Hepatocyte (in vitro differentiated cells): ENCODE data around the gene NRF1. TPM values are rescaled to one million over a fixed set of nuclear protein-coding genes. Genes with fewer than 3 reads are reported as not detected.

Experiments
- DNase-seq: peaks from one replicate; pipeline ENCODE4 v3.0.0-alpha.2; 2016; ENCODE audit warnings: low spot score
- H2AFZ ChIP-seq: fragments of 200-600 bp; sonication (generic); 2 replicates; pipeline ENCODE4 v1.6.0; 2016; ENCODE audit warnings: antibody characterized with exemption, mild to moderate bottlenecking
- H3K27ac ChIP-seq: fragments of 200-600 bp; sonication (generic); 2 replicates; pipeline ENCODE4 v1.5.1; 2016; ENCODE audit warnings: mild to moderate bottlenecking
- H3K27me3 ChIP-seq: fragments of 200-600 bp; sonication (generic); 2 replicates; pipeline ENCODE4 v1.6.1; 2016
- H3K36me3 ChIP-seq: fragments of 200-600 bp; sonication (generic); replicated peaks from 2 replicates; pipeline ENCODE4 v1.5.1; 2016; ENCODE audit warnings: low read depth; ENCODE audit not compliant: insufficient read depth
- H3K4me1 ChIP-seq: fragments of 200-600 bp; sonication (generic); 2 replicates; pipeline ENCODE4 v1.5.1; 2016; ENCODE audit warnings: mild to moderate bottlenecking, moderate library complexity; ENCODE audit not compliant: insufficient read depth
- H3K4me2 ChIP-seq: fragments of 200-600 bp; sonication (generic); 2 replicates; pipeline ENCODE4 v1.6.0; 2016
- H3K4me3 ChIP-seq: fragments of 200-600 bp; sonication (generic); 2 replicates; pipeline ENCODE4 v1.5.1; 2016; ENCODE audit warnings: mild to moderate bottlenecking
- H3K79me2 ChIP-seq: fragments of 200-600 bp; sonication (generic); 2 replicates; pipeline ENCODE4 v1.6.0; 2017; ENCODE audit warnings: mild to moderate bottlenecking
- H3K9me2 ChIP-seq: fragments of 200-600 bp; sonication (generic); replicated peaks from 2 replicates; pipeline ENCODE4 v1.6.0; 2017; ENCODE audit warnings: mild to moderate bottlenecking; ENCODE audit not compliant: insufficient read depth
- H3K9me3 ChIP-seq: fragments of 200-600 bp; sonication (generic); 2 replicates; pipeline ENCODE4 v1.5.1; 2016; ENCODE audit warnings: low read depth, mild to moderate bottlenecking
- H4K20me1 ChIP-seq: fragments of 200-600 bp; sonication (generic); 2 replicates; pipeline ENCODE4 v1.6.0; 2016; ENCODE audit warnings: mild to moderate bottlenecking; ENCODE audit not compliant: insufficient read depth, poor library complexity, severe bottlenecking
- CTCF ChIP-seq: fragments of 200-600 bp; sonication (generic); IDR thresholded peaks from 2 replicates; pipeline ENCODE4 v1.5.1; 2016; ENCODE audit warnings: antibody characterized with exemption, mild to moderate bottlenecking; ENCODE audit not compliant: poor library complexity
- EZH2 ChIP-seq: fragments of 200-600 bp; sonication (generic); IDR thresholded peaks from 2 replicates; pipeline ENCODE4 v1.6.1; 2016; ENCODE audit warnings: antibody characterized with exemption, mild to moderate bottlenecking, borderline replicate concordance
- EZH2phosphoT487 ChIP-seq: fragments of 200-600 bp; sonication (generic); IDR thresholded peaks from one replicate; pipeline ENCODE4 v1.6.1; 2018; ENCODE audit warnings: antibody characterized with exemption, mild to moderate bottlenecking, low read depth, moderate library complexity; ENCODE audit not compliant: unreplicated experiment, severe bottlenecking
- WGBS: methylation state at CpG from one replicate; pipeline ENCODE4 v1.1.6; 2016; ENCODE audit warnings: low lambda C conversion rate; ENCODE audit errors: missing lambda C conversion rate; 5-methylcytosine and 5-hydroxymethylcytosine counted together
- polyA plus RNA-seq: library from polyadenylated mRNA; unstranded; fragments of >200 nt; fragmentation: Nextera tagmentation; extraction: Ambion mirVana; gene quantifications from 2 replicates; pipeline ENCODE4 v1.2.1, GENCODE V29; 2016
- total RNA-seq: library from RNA; depleted of rRNA; stranded (reverse); fragments of >200 nt; gene quantifications from 2 replicates; pipeline ENCODE4 v1.2.3, GENCODE V29; 2014

NRF1 gene
- total and polyA plus RNA-seq, 2 experiments from 2014 or later, result 11.2 to 12.0 TPM

GRCh38 chr7:129776362-129776722 lies 164.8 kb downstream of the NRF1 start:
- no peak overlapping the region for H3K27ac ChIP-seq
- TF ChIP-seq EZH2phosphoT487 (no peak), EZH2 (no peak), CTCF (no peak)
- peaks cover 18% of the 10 kb centered on the region for H3K4me1 ChIP-seq
- DNase-seq, result no peak
- H4K20me1 ChIP-seq, result peaks cover 6% of the 10 kb centered on the region
- no peaks in the 10 kb centered on the region for H3K9me2 ChIP-seq
- H3K79me2 ChIP-seq, result no peaks in the 10 kb centered on the region
- H3K36me3 ChIP-seq, result no peaks in the 10 kb centered on the region
- no peak overlapping the region for H3K4me3 ChIP-seq
- no peak overlapping the region for H2AFZ ChIP-seq
- 58% methylated on average over 1 of the region's 1 CpG for WGBS
- no peak overlapping the region for H3K4me2 ChIP-seq
- H3K27me3 ChIP-seq, result peaks cover 35% of the 10 kb centered on the region
- H3K9me3 ChIP-seq, result no peaks in the 10 kb centered on the region

GRCh38 chr7:129777195-129777844 lies 165.8 kb downstream of the NRF1 start:
- Histone ChIP-seq H3K79me2 (no peaks in the 10 kb centered on the region), H2AFZ (no peak overlapping the region), H3K4me3 (no peak overlapping the region), H3K4me1 (peaks cover 26% of the 10 kb centered on the region), H4K20me1 (peaks cover 6% of the 10 kb centered on the region), H3K36me3 (no peaks in the 10 kb centered on the region), H3K27me3 (peaks cover 45% of the 10 kb centered on the region), H3K4me2 (no peak overlapping the region), H3K9me2 (no peaks in the 10 kb centered on the region), H3K27ac (no peak overlapping the region), H3K9me3 (no peaks in the 10 kb centered on the region)
- 70% methylated on average over 19 of the region's 19 CpGs for WGBS
- DNase-seq, result no peak
- TF ChIP-seq CTCF (no peak), EZH2phosphoT487 (no peak), EZH2 (no peak)

- H3K4me2 ChIP-seq, result peak overlapping the region; percentile 97
- peaks cover 54% of the 10 kb centered on the region for H3K27me3 ChIP-seq
- TF ChIP-seq CTCF, result no peak
- TF ChIP-seq EZH2phosphoT487, result peak; percentile 79
- TF ChIP-seq EZH2, result peak; percentile 82
- no peaks in the 10 kb centered on the region for H3K9me3 ChIP-seq
- no peak overlapping the region for H2AFZ ChIP-seq
- H3K9me2 ChIP-seq, result no peaks in the 10 kb centered on the region
- H3K27ac ChIP-seq, result no peak overlapping the region
- no peaks in the 10 kb centered on the region for H3K79me2 ChIP-seq
- DNase-seq, result no peak
- no peak overlapping the region for H3K4me3 ChIP-seq
- WGBS, result 23% methylated on average over 45 of the region's 45 CpGs
- H3K36me3 ChIP-seq, result no peaks in the 10 kb centered on the region
- H4K20me1 ChIP-seq, result peaks cover 6% of the 10 kb centered on the region
- H3K4me1 ChIP-seq, result peaks cover 28% of the 10 kb centered on the region
Measured at GRCh38 chr7:129777993-129778769, 166.7 kb downstream of the NRF1 start.
